HepG2 (cell line): ENCODE measurements around the gene RPS27A.

Source experiments
- AGO1 ChIP-seq: fragments of 200-400 bp; formaldehyde crosslinking; IDR thresholded peaks from 2 replicates; pipeline ENCODE4 v1.6.1; 2017; ENCODE audit warnings: mild to moderate bottlenecking, low read depth, low read length, moderate library complexity; ENCODE audit not compliant: poor library complexity, severe bottlenecking
- FIP1L1 ChIP-seq: fragments of 200-400 bp; formaldehyde crosslinking; IDR thresholded peaks from 2 replicates; pipeline ENCODE4 v1.6.1; 2018; ENCODE audit warnings: low read depth, mild to moderate bottlenecking, low read length, moderate library complexity, borderline replicate concordance; ENCODE audit not compliant: insufficient read depth
- JARID2 ChIP-seq: sonication (generic); formaldehyde crosslinking; IDR thresholded peaks from 2 replicates; pipeline ENCODE4 v1.8.1; 2023; ENCODE audit warnings: missing genetic modification reagents, inconsistent platforms; ENCODE audit not compliant: insufficient replicate concordance
- POLR2G ChIP-seq: fragments of 200-400 bp; formaldehyde crosslinking; IDR thresholded peaks from 2 replicates; pipeline ENCODE4 v1.6.1; 2018; ENCODE audit warnings: mild to moderate bottlenecking, low read depth, low read length, moderate library complexity
- SIN3B ChIP-seq: fragments of 150-350 bp; IDR thresholded peaks from 2 replicates; pipeline ENCODE4 v1.6.1; 2014; ENCODE audit warnings: low read length
- SP1 ChIP-seq, 2 experiments: fragments of 450-650 bp in 1 of 2; sonication (generic) in 1 of 2; formaldehyde crosslinking in 1 of 2; IDR thresholded peaks; 2 replicates each; pipeline versions ENCODE4 v1.4.0 to v1.6.1; 2016 to 2020; ENCODE audit warnings: missing genetic modification reagents in 1 of 2
- ZNF556 ChIP-seq: sonication (generic); formaldehyde crosslinking; IDR thresholded peaks from 2 replicates; pipeline ENCODE4 v1.4.0; 2020; ENCODE audit warnings: mild to moderate bottlenecking, missing genetic modification reagents, borderline replicate concordance
- TF ChIP-seq, protein P1 (sequence below): sonication (generic); formaldehyde crosslinking; IDR thresholded peaks from 2 replicates; pipeline ENCODE4 v1.8.0; 2022; ENCODE audit warnings: mild to moderate bottlenecking, missing genetic modification reagents, borderline replicate concordance
- TF ChIP-seq, protein P2 (sequence below): sonication (generic); formaldehyde crosslinking; IDR thresholded peaks from 2 replicates; pipeline ENCODE4 v1.5.0; 2020; ENCODE audit warnings: mild to moderate bottlenecking, missing genetic modification reagents, moderate library complexity
- TF ChIP-seq, protein P3 (sequence below), 2 experiments: fragments of 450-650 bp in 1 of 2; sonication (generic) in 1 of 2; formaldehyde crosslinking in 1 of 2; IDR thresholded peaks; 2 replicates each; pipeline versions ENCODE4 v1.6.1 to v1.8.0; 2016 to 2022; ENCODE audit warnings: antibody characterized with exemption in 1 of 2, mild to moderate bottlenecking in 1 of 2, missing genetic modification reagents in 1 of 2

DNA sequence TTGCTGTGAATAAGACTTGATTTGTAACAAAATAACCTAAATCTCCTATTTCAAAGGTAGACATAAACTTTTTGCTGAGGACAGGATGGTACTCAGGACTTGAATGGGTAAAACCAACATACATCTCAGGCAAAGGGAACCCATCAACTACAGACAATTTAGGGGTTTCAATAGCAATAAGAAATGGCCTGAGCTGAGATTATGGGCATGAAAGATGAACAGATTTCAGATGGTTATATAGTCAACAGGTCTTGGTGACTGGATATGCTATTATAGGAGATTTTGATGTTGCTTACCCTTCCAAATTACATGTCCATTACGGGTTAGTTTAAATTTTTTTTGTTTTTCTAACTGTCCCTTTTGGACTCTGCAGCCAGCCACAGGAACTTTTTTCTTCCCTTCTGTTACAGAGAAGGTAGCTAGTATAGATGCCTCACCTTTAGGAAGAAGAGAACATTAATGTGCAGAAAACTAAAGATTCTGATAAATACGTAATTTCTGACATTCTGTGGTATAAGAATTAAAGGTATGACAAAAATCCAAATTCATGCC, 4.6 kb downstream of the RPS27A start:
- TF ChIP-seq ZNF556 (CRISPR knock-in tag) = no peak
- TF ChIP-seq POLR2G = peak; percentile 62; the same call in 1 of the 2 replicates
- TF ChIP-seq, protein P1, sequence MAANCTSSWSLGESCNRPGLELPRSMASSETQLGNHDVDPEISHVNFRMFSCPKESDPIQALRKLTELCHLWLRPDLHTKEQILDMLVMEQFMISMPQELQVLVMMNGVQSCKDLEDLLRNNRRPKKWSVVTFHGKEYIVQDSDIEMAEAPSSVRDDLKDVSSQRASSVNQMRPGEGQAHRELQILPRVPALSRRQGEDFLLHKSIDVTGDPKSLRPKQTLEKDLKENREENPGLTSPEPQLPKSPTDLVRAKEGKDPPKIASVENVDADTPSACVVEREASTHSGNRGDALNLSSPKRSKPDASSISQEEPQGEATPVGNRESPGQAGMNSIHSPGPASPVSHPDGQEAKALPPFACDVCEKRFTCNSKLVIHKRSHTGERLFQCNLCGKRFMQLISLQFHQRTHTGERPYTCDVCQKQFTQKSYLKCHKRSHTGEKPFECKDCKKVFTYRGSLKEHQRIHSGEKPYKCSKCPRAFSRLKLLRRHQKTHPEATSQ (CRISPR knock-in tag) = no peak
- TF ChIP-seq, protein P2, sequence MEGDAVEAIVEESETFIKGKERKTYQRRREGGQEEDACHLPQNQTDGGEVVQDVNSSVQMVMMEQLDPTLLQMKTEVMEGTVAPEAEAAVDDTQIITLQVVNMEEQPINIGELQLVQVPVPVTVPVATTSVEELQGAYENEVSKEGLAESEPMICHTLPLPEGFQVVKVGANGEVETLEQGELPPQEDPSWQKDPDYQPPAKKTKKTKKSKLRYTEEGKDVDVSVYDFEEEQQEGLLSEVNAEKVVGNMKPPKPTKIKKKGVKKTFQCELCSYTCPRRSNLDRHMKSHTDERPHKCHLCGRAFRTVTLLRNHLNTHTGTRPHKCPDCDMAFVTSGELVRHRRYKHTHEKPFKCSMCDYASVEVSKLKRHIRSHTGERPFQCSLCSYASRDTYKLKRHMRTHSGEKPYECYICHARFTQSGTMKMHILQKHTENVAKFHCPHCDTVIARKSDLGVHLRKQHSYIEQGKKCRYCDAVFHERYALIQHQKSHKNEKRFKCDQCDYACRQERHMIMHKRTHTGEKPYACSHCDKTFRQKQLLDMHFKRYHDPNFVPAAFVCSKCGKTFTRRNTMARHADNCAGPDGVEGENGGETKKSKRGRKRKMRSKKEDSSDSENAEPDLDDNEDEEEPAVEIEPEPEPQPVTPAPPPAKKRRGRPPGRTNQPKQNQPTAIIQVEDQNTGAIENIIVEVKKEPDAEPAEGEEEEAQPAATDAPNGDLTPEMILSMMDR (CRISPR knock-in tag) = no peak
- no peak for TF ChIP-seq FIP1L1
- TF ChIP-seq, protein P3, sequence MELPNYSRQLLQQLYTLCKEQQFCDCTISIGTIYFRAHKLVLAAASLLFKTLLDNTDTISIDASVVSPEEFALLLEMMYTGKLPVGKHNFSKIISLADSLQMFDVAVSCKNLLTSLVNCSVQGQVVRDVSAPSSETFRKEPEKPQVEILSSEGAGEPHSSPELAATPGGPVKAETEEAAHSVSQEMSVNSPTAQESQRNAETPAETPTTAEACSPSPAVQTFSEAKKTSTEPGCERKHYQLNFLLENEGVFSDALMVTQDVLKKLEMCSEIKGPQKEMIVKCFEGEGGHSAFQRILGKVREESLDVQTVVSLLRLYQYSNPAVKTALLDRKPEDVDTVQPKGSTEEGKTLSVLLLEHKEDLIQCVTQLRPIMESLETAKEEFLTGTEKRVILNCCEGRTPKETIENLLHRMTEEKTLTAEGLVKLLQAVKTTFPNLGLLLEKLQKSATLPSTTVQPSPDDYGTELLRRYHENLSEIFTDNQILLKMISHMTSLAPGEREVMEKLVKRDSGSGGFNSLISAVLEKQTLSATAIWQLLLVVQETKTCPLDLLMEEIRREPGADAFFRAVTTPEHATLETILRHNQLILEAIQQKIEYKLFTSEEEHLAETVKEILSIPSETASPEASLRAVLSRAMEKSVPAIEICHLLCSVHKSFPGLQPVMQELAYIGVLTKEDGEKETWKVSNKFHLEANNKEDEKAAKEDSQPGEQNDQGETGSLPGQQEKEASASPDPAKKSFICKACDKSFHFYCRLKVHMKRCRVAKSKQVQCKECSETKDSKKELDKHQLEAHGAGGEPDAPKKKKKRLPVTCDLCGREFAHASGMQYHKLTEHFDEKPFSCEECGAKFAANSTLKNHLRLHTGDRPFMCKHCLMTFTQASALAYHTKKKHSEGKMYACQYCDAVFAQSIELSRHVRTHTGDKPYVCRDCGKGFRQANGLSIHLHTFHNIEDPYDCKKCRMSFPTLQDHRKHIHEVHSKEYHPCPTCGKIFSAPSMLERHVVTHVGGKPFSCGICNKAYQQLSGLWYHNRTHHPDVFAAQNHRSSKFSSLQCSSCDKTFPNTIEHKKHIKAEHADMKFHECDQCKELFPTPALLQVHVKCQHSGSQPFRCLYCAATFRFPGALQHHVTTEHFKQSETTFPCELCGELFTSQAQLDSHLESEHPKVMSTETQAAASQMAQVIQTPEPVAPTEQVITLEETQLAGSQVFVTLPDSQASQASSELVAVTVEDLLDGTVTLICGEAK (IDR thresholded peaks at IDR 0.05) = no peak
- TF ChIP-seq, protein P3 (CRISPR knock-in tag; IDR thresholded peaks at IDR 0.05) = no peak
- no peak for TF ChIP-seq JARID2 (CRISPR knock-in tag)
- no peak for TF ChIP-seq SP1 (IDR thresholded peaks at IDR 0.05)
- no peak for TF ChIP-seq SP1 (CRISPR knock-in tag; IDR thresholded peaks at IDR 0.05)
- no peak for TF ChIP-seq AGO1
- TF ChIP-seq SIN3B = no peak
